ENCODE measurements around the gene C12orf76.
"Not testable (repeated sequence)": the region's sequence is repeated elsewhere in the genome, so short reads cannot be mapped to it uniquely, and the experiment has no call there.

Gene C12orf76

DNA sequence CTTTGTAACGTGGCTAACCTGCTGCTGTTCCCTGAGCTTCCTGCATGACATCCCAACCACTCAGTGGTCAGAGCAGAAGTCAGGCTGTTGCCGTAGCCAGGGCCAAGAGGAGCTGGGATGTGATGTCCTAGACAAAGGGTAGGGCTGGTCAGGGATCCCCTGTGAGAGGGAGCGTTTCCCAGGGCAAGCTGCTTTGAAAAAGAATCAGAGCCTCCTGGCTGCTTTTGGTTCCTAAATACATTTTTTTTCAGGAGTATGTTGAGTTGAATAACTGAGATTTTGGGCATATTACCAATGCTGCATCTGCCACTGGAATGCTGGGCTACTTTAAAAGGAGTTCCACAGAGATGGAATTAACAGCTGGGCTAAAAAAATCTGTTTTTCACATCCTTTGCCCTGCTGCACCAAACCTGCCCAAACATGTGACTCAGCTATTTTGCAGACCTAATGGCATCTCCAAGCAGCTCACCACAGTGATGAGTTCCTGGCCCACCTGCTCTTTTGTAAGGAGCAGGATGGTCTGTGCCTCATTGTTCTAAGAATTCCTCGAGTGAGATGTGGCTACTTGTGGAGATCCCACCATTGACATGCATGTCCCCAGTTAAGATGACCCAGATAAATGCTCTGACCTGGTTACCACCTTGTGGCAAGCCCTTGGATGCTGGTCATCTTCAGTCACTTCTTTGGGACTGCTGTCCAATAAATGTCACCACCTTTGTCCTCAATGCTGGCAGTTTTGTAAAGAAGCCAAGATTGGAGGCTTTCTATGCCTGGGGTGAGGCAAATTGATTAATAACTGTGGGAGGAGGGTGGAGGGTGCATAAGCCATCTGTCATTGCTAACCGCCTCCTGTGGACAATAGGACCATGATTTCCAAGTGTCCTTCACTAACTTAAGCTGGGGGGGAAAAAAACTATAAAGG is 25.0 kb downstream of the C12orf76 start:
- peaks cover 2% of the 10 kb centered on the region; the same call in 1 of the 2 replicates for H3K36me3 ChIP-seq (ENCODE audit: insufficient read depth, low read length)
- peaks cover 9% of the 10 kb centered on the region for H3K4me1 ChIP-seq (ENCODE audit: insufficient read depth, low read length)
- H3K9me3 ChIP-seq (ENCODE audit: control insufficient read depth, insufficient read depth, low read length), result no peaks in the 10 kb centered on the region
- H3K9ac ChIP-seq (ENCODE audit: low read depth, low read length), result no peak overlapping the region

DNA sequence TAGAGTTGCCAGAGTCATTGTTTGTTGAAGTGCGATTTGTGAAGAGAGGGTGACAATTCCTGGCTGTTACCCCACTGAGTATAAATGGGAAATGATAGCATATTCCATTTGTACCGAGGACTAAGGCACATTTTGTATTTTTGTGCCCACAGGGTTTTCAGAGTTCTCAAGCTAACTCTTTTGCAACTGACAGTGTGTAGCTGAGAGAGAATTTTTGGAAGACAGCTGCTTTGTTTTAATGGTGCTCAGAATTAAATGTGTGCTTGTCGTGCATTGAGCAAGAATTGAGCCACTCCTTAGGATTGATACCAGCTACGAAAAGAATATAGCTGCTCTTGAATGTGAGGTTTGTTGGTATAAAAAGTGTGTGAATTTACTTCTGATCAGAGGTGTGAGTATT is 27.4 kb downstream of the C12orf76 start:
- H3K4me1 ChIP-seq (ENCODE audit: insufficient read depth, low read length), result peaks cover 9% of the 10 kb centered on the region
- no peak overlapping the region for H3K9ac ChIP-seq (ENCODE audit: low read depth, low read length)
- H3K36me3 ChIP-seq (ENCODE audit: insufficient read depth, low read length), result no peaks in the 10 kb centered on the region
- no peaks in the 10 kb centered on the region for H3K9me3 ChIP-seq (ENCODE audit: control insufficient read depth, insufficient read depth, low read length)

DNA sequence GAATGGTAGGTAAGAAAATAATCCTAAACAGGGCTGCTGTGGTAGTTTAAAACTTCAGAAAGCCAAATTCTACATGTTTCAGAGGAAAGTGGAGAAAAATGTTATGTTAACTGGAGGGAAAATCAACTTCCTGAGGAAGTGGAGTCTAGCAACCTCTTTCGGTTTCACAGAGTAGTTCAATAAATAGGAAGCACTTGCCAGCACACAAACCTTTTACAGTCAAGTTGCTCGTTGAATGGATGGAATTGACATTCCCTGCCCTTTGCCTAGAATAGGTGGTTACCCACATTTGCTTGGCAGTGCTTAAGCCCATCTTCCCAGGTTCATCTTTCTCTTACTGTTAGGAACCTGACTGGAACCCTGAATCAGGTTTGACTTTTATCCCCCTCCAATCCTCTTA is 33.2 kb downstream of the C12orf76 start:
- H3K9ac ChIP-seq (ENCODE audit: low read depth, low read length), result no peak overlapping the region
- no peaks in the 10 kb centered on the region for H3K4me1 ChIP-seq (ENCODE audit: insufficient read depth, low read length)
- no peaks in the 10 kb centered on the region for H3K9me3 ChIP-seq (ENCODE audit: control insufficient read depth, insufficient read depth, low read length)
- no peaks in the 10 kb centered on the region for H3K36me3 ChIP-seq (ENCODE audit: insufficient read depth, low read length)

DNA sequence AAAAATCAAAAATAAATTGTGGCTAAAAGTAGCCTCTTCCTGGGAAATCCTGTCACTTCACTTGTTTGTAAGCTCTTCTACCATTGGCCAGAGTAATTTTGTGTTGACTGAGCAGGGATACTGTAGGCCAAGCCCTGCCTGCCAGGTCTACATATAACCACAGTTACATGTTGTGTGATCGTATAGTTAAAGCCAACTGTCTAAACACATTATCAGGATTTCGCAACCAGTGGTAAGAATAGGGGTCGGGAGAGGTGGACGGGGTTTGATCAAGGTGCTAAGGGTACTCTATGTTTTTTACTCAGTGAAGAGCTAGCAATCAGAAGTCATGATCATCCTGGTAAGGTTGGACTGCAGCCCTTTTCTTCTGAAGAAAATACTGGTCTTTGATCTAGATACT is 35.7 kb downstream of the C12orf76 start:
- Histone ChIP-seq H3K9me3 (ENCODE audit: control insufficient read depth, insufficient read depth, low read length) (no peaks in the 10 kb centered on the region), H3K4me1 (ENCODE audit: insufficient read depth, low read length) (no peaks in the 10 kb centered on the region), H3K36me3 (ENCODE audit: insufficient read depth, low read length) (no peaks in the 10 kb centered on the region), H3K9ac (ENCODE audit: low read depth, low read length) (no peak overlapping the region)

DNA sequence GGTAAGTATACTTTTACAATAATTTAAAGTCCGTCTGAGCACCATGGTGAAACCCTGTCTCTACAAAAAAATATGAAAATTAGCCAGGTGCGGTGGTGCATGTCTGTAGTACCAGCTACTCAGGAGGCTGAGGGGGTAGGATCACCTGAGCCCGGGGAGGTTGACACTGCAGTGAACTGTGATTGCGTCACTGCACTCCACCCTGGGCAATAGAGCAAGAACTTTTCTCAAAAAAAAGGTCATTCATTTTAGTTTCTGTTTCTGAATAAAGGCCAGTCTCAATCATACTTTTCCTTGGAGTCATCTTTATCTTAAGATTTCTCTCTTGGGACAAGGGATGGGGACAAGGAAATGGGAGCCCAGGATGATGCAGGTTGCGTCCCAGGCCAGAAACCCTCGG is 36.2 kb downstream of the C12orf76 start:
- Histone ChIP-seq H3K9ac (ENCODE audit: low read depth, low read length) (no peak overlapping the region), H3K36me3 (ENCODE audit: insufficient read depth, low read length) (no peaks in the 10 kb centered on the region), H3K9me3 (ENCODE audit: control insufficient read depth, insufficient read depth, low read length) (no peaks in the 10 kb centered on the region), H3K4me1 (ENCODE audit: insufficient read depth, low read length) (no peaks in the 10 kb centered on the region)

DNA sequence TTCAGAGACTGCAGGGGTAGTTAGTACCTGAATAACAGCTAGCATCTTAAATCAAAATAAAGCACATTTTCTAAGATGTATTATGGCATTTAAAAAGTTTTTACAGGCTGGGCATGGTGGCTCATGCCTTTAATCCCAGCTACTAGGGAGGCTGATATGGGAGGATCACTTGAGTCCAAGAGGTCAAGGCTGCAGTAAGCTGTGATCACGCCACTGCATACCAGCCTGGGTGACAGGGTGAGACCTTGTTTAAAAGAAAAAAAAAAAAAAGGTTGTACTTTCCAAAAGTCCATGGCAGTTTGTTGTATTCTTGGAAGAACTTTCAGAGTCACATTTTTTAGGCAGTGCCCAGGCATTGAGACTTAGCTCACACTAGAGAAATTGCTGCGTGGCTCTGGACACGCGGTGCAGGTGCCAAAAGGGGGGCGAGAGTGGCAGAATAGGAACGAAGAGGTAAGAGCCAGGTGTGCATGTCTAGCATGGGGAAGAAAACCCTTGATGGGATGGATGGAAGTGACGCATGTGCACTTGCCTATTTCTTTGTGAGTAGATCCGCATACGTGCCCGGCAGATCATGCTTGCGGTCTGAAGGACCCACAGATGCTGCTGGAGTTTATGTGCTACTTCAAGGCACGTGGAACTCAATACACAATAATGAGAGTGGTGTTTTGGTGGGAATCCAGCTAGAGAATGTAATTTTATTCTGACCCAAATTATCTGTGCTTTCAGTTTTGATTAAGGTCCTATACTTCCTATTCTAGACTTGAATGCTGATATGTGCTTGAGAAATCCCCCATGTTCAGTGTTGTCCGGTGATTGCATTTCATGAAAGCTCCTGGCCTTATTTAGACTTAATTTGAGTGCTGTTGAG is 37.2 kb downstream of the C12orf76 start:
- no peaks in the 10 kb centered on the region for H3K9me3 ChIP-seq (ENCODE audit: control insufficient read depth, insufficient read depth, low read length)
- no peaks in the 10 kb centered on the region for H3K36me3 ChIP-seq (ENCODE audit: insufficient read depth, low read length)
- no peak overlapping the region for H3K9ac ChIP-seq (ENCODE audit: low read depth, low read length)
- H3K4me1 ChIP-seq (ENCODE audit: insufficient read depth, low read length), result no peaks in the 10 kb centered on the region

DNA sequence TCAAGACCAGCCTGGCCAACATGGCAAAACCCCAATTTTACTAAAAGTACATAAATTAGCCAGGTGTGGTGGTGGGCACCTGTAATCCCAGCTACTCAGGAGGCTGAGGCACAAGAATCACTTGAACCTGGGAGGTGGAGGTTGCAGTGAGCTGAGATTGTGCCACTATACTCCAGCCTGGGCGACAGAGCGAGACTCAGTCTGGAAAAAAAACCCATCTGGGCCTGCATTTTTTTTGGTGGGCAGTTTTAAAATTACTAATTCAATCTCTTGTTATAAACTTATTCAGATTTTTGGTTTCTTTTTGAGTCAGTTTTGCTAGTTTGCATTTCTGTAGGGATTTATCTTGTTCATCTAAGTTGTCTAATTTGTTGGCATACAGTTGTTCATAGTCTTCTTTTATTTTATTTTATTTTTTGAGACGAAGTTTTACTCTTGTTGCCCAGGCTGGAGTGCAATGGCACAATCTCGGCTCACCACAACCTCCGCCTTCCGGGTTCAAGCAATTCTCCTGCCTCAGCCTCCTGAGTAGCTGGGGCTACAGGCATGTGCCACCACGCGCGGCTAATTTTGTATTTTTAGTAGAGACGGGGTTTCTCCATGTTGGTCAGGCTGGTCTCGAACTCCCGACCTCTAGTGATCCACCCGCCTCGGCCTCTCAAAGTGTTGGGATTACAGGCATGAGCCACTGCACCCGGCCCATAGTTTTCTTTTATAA is 39.5 kb downstream of the C12orf76 start:
- H3K9me3 ChIP-seq (ENCODE audit: control insufficient read depth, insufficient read depth, low read length); H3K36me3 ChIP-seq (ENCODE audit: insufficient read depth, low read length); H3K4me1 ChIP-seq (ENCODE audit: insufficient read depth, low read length); H3K9ac ChIP-seq (ENCODE audit: low read depth, low read length): not testable (repeated sequence)

DNA sequence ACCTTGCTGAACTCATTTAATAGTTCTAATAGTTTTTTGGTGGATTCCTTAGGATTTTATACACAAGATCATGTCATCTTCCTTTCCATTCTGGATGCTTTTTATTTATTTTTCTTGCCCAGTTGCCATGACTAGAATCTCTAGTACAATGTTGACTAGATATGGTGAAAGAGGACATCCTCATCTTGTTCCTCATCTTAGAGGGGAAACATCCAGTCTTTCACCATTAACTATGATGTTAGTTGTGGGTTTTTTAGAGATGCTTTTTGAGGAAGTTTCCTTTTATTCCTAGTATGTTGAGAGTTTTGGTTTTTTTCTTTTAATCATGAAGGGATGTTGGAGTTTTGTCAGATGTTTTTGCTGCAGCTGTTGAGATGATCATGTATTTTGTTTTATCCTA is 40.4 kb downstream of the C12orf76 start:
- Histone ChIP-seq H3K36me3 (ENCODE audit: insufficient read depth, low read length) (no peaks in the 10 kb centered on the region), H3K4me1 (ENCODE audit: insufficient read depth, low read length) (no peaks in the 10 kb centered on the region), H3K9me3 (ENCODE audit: control insufficient read depth, insufficient read depth, low read length) (no peaks in the 10 kb centered on the region), H3K9ac (ENCODE audit: low read depth, low read length) (no peak overlapping the region)

DNA sequence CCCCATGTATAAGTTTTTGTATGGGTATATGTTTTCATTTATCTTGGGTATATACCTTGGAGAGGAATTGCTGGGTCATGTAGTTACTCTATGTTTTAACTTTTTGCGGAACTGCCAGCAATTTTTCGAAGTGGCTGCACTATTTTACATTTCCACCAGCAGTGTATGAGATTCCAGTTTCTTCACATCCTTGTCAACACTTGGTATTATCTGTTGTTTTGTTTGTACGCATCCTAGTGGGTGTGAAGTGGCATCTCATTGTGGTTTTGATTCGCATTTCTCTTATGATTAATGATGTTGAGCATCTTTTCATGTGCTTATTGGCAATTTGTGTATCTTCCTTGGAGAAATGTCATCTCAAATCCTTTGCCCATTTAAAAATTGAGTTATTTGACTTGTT is 42.2 kb downstream of the C12orf76 start:
- Histone ChIP-seq H3K9me3 (ENCODE audit: control insufficient read depth, insufficient read depth, low read length) (no peaks in the 10 kb centered on the region), H3K9ac (ENCODE audit: low read depth, low read length) (no peak overlapping the region), H3K36me3 (ENCODE audit: insufficient read depth, low read length) (no peaks in the 10 kb centered on the region), H3K4me1 (ENCODE audit: insufficient read depth, low read length) (no peaks in the 10 kb centered on the region)

DNA sequence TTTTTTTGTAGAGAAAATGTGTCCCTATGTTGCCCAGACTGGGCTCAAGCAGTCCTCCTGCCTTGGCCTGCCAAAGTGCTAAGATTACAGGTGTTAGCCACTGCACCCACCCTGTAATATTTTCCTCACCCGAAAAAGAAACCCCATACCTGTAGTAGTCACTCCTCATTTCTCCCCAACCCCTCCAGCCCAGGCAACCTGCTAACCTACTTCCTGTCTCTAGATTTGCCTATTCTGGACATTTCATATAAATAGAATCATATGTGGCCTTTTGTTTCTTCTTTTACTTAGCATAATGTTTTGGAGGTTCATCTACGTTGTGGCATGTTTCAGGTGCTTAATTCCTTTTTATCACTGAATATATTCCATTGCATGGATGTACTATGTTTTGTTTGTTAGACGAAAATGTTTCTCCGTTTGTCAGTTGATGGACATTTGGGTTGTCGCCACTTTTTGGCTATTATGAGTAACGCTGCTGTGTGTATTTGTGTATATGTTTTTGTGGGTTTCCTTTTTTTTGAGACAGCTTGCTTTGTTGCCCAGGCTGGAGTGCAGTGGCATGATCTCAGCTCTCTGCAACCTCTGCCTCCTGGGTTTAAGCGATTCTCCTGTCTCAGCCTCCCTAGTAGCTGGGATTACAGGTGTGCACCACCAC is 42.9 kb downstream of the C12orf76 start:
- Histone ChIP-seq H3K9ac (ENCODE audit: low read depth, low read length) (no peak overlapping the region), H3K36me3 (ENCODE audit: insufficient read depth, low read length) (no peaks in the 10 kb centered on the region), H3K4me1 (ENCODE audit: insufficient read depth, low read length) (no peaks in the 10 kb centered on the region), H3K9me3 (ENCODE audit: control insufficient read depth, insufficient read depth, low read length) (no peaks in the 10 kb centered on the region)

DNA sequence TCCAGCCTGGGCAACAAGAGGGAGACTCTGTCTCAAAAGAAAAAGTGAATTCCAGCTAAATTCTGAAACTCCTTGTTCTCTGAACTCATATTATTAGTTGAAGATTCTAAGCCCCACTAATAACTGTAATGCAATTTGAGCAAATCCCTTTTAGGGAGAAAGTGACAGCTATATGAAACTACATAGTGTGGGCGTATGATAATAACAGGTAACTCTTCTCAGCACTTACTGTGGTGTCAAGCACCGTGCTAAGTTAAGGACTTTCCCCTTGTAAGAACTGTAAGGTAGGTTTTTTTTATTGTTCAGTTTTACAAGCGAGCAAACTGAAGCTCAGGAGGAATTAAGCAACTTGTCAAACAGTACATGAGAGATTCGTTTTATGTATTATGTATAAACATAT is 43.7 kb downstream of the C12orf76 start:
- Histone ChIP-seq H3K36me3 (ENCODE audit: insufficient read depth, low read length) (no peaks in the 10 kb centered on the region), H3K9me3 (ENCODE audit: control insufficient read depth, insufficient read depth, low read length) (no peaks in the 10 kb centered on the region), H3K9ac (ENCODE audit: low read depth, low read length) (no peak overlapping the region), H3K4me1 (ENCODE audit: insufficient read depth, low read length) (no peaks in the 10 kb centered on the region)

DNA sequence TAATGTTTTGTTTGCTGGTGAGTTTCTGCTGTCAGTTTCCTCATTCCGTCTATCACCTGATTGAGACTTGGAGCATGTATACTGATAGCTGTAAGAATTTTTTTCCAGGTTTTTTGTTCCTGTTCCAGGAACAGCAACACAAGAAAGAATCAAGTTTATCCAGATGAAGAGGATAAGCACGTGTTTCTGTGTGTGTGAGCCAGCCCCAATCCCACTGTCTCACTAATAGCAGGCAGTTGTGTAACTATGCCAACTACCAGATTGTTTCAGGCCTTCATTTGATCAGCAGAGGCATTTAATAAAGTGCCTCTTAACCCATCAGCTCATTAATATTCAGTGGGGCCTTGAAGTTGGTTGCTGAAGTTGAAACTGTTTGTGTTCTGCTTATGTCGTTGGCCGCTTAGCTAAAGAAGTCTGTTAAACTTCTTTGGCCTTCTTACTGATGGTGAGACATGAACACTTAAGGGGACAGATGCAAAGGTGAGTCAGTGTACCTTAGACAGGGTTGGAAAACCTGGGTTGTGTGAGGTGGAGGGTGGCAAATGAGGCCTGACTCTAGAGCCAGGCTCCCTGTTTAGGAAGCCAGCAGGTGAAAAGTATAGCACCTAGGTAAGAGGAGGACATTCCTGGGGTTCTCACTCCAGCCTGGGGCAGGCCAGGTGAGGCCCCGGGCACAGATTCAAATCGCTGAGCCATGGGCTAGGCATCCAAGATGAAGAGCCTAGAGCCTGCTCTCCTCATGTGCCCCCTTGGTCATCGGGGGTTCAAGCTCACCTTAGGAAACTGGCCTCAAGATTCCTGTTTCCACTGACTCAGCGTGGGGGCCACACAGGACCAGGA is 45.4 kb downstream of the C12orf76 start:
- no peaks in the 10 kb centered on the region for H3K4me1 ChIP-seq (ENCODE audit: insufficient read depth, low read length)
- H3K36me3 ChIP-seq (ENCODE audit: insufficient read depth, low read length), result no peaks in the 10 kb centered on the region
- no peaks in the 10 kb centered on the region for H3K9me3 ChIP-seq (ENCODE audit: control insufficient read depth, insufficient read depth, low read length)
- H3K9ac ChIP-seq (ENCODE audit: low read depth, low read length), result no peak overlapping the region

DNA sequence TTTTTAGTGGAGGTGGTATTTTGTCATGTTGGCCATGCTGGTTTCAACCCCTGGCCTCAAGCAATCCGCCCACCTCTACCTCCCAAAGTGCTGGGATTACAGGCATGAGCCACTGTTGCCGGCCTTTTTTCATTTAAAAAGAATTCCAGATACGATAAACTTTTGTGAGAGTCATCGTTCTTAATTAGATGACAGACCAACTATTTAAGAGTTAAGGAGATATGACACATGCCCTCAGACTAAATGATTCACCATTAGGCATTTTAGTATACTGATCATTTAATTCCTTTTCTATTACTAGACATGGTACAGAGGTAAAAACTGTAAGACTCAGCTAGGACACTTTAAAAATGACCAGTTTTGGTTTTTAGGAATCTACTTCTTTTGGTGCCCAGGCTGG is 46.7 kb downstream of the C12orf76 start:
- no peaks in the 10 kb centered on the region for H3K4me1 ChIP-seq (ENCODE audit: insufficient read depth, low read length)
- no peaks in the 10 kb centered on the region for H3K36me3 ChIP-seq (ENCODE audit: insufficient read depth, low read length)
- no peaks in the 10 kb centered on the region for H3K9me3 ChIP-seq (ENCODE audit: control insufficient read depth, insufficient read depth, low read length)
- H3K9ac ChIP-seq (ENCODE audit: low read depth, low read length), result no peak overlapping the region

All from ES-I3 (cell line).